Neural progenitor cell (in vitro differentiated cells): ENCODE results near the gene DNAJC19.

ENCODE experiments used
- CTCF ChIP-seq: fragments of 200-600 bp; sonication (generic); IDR thresholded peaks from 2 replicates; pipeline ENCODE4 v1.5.1; 2017; ENCODE audit warnings: antibody characterized with exemption, mild to moderate bottlenecking
- EZH2 ChIP-seq: fragments of 200-600 bp; sonication (generic); IDR thresholded peaks from 2 replicates; pipeline ENCODE4 v1.6.1; 2017; ENCODE audit warnings: antibody characterized with exemption, mild to moderate bottlenecking, moderate library complexity

DNA sequence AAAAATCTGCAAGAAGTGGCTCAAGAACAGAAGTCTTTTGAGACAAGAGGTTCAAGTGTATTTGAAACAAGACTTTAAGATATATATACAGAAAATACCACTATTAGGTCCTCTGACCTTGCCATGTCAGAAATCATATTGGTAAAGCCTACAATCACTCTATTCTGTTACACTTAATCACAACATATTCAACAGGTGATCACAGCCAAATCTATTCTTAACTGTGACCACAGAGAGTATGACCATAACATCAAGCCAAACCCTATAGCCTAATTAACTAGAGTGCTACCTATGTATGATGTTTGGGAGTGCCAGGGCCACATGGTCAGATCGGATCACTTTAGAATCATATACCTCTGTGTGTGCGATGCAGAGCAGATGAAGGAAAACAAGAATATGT is 2.2 kb downstream of the DNAJC19 start:
- no peak for TF ChIP-seq EZH2
- TF ChIP-seq CTCF = no peak
